Measurements from ENCODE around the gene ATP6V1B1.

- no peak for TF ChIP-seq GATAD1 (CRISPR knock-in tag; IDR thresholded peaks at IDR 0.05)
- TF ChIP-seq, protein P1, sequence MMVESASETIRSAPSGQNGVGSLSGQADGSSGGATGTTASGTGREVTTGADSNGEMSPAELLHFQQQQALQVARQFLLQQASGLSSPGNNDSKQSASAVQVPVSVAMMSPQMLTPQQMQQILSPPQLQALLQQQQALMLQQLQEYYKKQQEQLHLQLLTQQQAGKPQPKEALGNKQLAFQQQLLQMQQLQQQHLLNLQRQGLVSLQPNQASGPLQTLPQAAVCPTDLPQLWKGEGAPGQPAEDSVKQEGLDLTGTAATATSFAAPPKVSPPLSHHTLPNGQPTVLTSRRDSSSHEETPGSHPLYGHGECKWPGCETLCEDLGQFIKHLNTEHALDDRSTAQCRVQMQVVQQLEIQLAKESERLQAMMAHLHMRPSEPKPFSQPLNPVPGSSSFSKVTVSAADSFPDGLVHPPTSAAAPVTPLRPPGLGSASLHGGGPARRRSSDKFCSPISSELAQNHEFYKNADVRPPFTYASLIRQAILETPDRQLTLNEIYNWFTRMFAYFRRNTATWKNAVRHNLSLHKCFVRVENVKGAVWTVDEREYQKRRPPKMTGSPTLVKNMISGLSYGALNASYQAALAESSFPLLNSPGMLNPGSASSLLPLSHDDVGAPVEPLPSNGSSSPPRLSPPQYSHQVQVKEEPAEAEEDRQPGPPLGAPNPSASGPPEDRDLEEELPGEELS (CRISPR knock-in tag; IDR thresholded peaks at IDR 0.05), result no peak
- no peak for TF ChIP-seq ATF2 (CRISPR knock-in tag; IDR thresholded peaks at IDR 0.05)
Observed at GRCh38 chr2:70898363-70899240, 37.1 kb upstream of the ATP6V1B1 start.

All from HepG2 (cell line).